ENCODE measurements around the gene PPM1E. TPM values are rescaled to one million over a fixed set of nuclear protein-coding genes. Genes with fewer than 3 reads are reported as not detected.
"Not testable (repeated sequence)": the region's sequence is repeated elsewhere in the genome, so short reads cannot be mapped to it uniquely, and the experiment has no call there.

PPM1E gene
- total RNA-seq, 2 donors from 2014 or later: 0.05 to 0.32 TPM

GRCh38 chr17:58728798-58729197 lies 26.9 kb upstream of the PPM1E start:
- Histone ChIP-seq H3K9me3 (no peaks in the 10 kb centered on the region), H3K4me1 (no peaks in the 10 kb centered on the region), H3K27me3 (no peaks in the 10 kb centered on the region), H3K27ac (no peak overlapping the region), H3K9ac (ENCODE audit: low read depth in 2 of 2, low read length in 2 of 2) (no peak overlapping the region), H3K4me3 (no peak overlapping the region), H3K36me3 (no peaks in the 10 kb centered on the region)
- DNase-seq: no peak
- no peak for TF ChIP-seq CTCF (IDR thresholded peaks at IDR 0.05)
- intact Hi-C loops (cut with DNase I): no loop called here

GRCh38 chr17:58730937-58731336 lies 24.7 kb upstream of the PPM1E start:
- Histone ChIP-seq H3K4me3 (no peak overlapping the region), H3K27ac (no peak overlapping the region), H3K4me1 (no peaks in the 10 kb centered on the region), H3K27me3 (no peaks in the 10 kb centered on the region), H3K36me3 (no peaks in the 10 kb centered on the region), H3K9me3 (no peaks in the 10 kb centered on the region), H3K9ac (ENCODE audit: low read depth in 2 of 2, low read length in 2 of 2) (no peak overlapping the region)
- intact Hi-C loops (cut with DNase I): no loop called here
- DNase-seq: no peak
- TF ChIP-seq CTCF (IDR thresholded peaks at IDR 0.05): no peak

GRCh38 chr17:58734040-58734439 lies 21.6 kb upstream of the PPM1E start:
- H3K4me3 ChIP-seq: no peak overlapping the region
- no peak for TF ChIP-seq CTCF (IDR thresholded peaks at IDR 0.05)
- intact Hi-C loops (cut with DNase I): no loop called here
- no peaks in the 10 kb centered on the region for H3K9me3 ChIP-seq
- H3K9ac ChIP-seq (ENCODE audit: low read depth in 2 of 2, low read length in 2 of 2): no peak overlapping the region
- no peaks in the 10 kb centered on the region for H3K27me3 ChIP-seq
- H3K27ac ChIP-seq: no peak overlapping the region
- H3K4me1 ChIP-seq: no peaks in the 10 kb centered on the region
- no peak for DNase-seq
- H3K36me3 ChIP-seq: no peaks in the 10 kb centered on the region

- no peaks in the 10 kb centered on the region for H3K9me3 ChIP-seq
- no peaks in the 10 kb centered on the region for H3K36me3 ChIP-seq
- DNase-seq: no peak
- no peak overlapping the region for H3K27ac ChIP-seq
- no peak overlapping the region for H3K9ac ChIP-seq (ENCODE audit: low read depth in 2 of 2, low read length in 2 of 2)
- intact Hi-C loops (cut with DNase I): no loop called here
- no peak for TF ChIP-seq CTCF (IDR thresholded peaks at IDR 0.05)
- H3K4me1 ChIP-seq: no peaks in the 10 kb centered on the region
- H3K4me3 ChIP-seq: no peak overlapping the region
- H3K27me3 ChIP-seq: no peaks in the 10 kb centered on the region
These were observed 20.8 kb upstream of the PPM1E start for GRCh38 chr17:58734811-58735210.

DNA sequence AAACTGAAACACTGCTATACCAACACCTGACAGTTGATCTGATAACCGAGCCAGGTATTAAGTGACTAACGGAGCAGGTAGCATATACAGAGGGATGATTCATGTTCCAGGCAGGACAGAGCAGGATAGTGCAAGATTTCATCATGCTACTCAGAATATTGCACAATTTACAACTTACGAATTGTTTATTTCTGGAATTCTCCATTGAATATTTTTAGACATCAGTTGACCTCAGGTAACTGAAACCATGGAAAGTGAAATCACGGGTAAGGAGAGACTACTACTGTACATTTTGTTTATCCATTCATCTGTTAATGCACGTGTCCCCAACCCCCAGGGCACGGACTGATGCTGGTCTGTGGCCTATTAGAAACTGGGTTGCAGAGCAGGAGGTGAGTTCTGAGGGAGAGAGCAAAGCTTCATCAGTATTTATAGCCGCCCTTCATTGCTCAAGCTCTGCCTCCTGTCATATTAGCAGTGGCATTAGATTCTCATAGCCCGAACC lies 14.5 kb upstream of the PPM1E start:
- no peaks in the 10 kb centered on the region for H3K9me3 ChIP-seq
- no peaks in the 10 kb centered on the region for H3K36me3 ChIP-seq
- H3K27ac ChIP-seq: no peak overlapping the region
- no peak overlapping the region for H3K9ac ChIP-seq (ENCODE audit: low read depth in 2 of 2, low read length in 2 of 2)
- no peak for DNase-seq
- TF ChIP-seq CTCF (IDR thresholded peaks at IDR 0.05): no peak
- H3K27me3 ChIP-seq: no peaks in the 10 kb centered on the region
- intact Hi-C loops (cut with DNase I): no loop called here
- no peak overlapping the region for H3K4me3 ChIP-seq
- no peaks in the 10 kb centered on the region for H3K4me1 ChIP-seq

- no peak for DNase-seq
- Histone ChIP-seq H3K9me3 (no peaks in the 10 kb centered on the region), H3K36me3 (no peaks in the 10 kb centered on the region), H3K4me3 (no peak overlapping the region), H3K9ac (ENCODE audit: low read depth in 2 of 2, low read length in 2 of 2) (no peak overlapping the region), H3K27me3 (no peaks in the 10 kb centered on the region), H3K27ac (no peak overlapping the region), H3K4me1 (no peaks in the 10 kb centered on the region)
- no peak for TF ChIP-seq CTCF (IDR thresholded peaks at IDR 0.05)
- intact Hi-C loops (cut with DNase I): no loop called here
These were observed 8.0 kb upstream of the PPM1E start for GRCh38 chr17:58747674-58748073.

DNA sequence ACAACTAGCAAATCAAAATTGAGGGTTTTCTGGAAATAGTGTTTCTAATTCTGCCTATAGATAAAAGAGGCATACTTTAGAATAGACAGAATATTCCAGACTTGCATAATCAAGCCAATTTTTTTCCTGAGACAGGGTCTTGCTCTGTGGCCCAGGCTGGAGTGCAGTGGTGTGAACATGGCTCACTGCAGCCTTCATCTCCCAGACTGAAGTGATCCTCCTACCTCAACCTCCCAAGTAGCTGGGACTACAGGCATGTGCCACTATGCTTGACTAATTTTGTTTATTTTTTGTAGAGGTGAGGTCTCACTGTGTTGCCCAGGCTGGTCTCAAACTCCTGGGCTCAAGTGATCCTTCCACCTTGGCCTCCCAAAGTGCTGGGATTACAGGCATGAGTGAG lies 6.0 kb upstream of the PPM1E start:
- intact Hi-C loops (cut with DNase I); H3K4me3 ChIP-seq; H3K9me3 ChIP-seq; DNase-seq; H3K36me3 ChIP-seq; H3K4me1 ChIP-seq; H3K27me3 ChIP-seq; H3K27ac ChIP-seq; H3K9ac ChIP-seq (ENCODE audit: low read depth in 2 of 2, low read length in 2 of 2): not testable (repeated sequence)

Data from colonic mucosa (tissue), 4 donors.